ENCODE data around the gene ACY1.

DNA sequence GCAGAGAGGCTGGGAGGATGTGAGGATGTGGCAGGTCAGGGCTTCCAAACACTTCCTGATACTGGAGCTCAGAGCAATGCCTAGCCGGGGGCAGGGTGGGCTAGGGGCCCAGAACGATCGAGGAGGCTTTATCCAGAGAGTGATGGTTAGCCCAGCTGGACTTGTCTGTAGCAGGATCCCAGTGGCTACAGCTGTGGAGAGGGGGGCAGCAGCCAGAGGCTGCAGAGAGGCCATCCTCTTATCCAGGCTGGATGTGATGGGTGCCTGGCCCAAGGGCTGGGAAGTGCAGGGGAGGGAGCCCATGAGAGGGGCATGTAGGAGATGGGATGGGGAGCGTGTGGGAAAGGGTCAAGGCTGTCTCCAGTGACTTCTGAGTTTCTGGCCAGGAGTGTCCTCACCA, 36.5 kb upstream of the ACY1 start:
- TF ChIP-seq CTCF (optimal IDR thresholded peaks at IDR 0.05 in 1 of 3, IDR thresholded peaks at IDR 0.05 in 1 of 3, conservative IDR thresholded peaks at IDR 0.05 in 1 of 3; ENCODE audit: extremely low read depth in 1 of 3, insufficient read depth in 2 of 3, low read length in 3 of 3) (no peak), EZH2 (IDR thresholded peaks at IDR 0.05; ENCODE audit: low read length) (no peak)
